Measurements from ENCODE around the gene ZFPL1.
A peak's percentile ranks its signal among the peaks of the same experiment; 100 is the strongest.

The ZFPL1 gene

DNA sequence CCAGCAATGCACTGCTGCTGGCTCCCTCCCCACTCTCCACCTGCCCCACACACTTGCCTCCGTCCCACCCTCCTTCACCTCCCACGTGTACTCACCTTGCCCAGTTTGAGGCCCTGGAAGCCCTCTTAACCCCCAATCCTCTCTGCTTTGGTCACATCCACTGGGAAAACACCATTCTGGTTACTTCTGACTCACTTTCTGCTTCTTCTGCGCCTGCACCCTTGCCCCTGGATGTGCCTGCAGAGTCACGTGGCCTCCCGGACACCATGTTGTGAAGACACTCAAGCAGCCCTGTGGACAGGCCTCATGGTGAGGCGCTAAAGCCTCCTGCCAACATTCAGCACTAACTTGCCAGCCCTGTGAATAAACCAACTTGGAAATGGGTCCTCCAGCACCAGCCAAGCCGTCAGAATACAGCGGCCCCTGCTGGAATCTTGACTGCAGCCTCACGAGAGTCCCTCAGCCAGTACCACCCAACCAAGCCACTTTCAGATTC, 23.1 kb upstream of the ZFPL1 start:
- peak in 1 of 4 experiments; percentile 17 for DNase-seq

DNA sequence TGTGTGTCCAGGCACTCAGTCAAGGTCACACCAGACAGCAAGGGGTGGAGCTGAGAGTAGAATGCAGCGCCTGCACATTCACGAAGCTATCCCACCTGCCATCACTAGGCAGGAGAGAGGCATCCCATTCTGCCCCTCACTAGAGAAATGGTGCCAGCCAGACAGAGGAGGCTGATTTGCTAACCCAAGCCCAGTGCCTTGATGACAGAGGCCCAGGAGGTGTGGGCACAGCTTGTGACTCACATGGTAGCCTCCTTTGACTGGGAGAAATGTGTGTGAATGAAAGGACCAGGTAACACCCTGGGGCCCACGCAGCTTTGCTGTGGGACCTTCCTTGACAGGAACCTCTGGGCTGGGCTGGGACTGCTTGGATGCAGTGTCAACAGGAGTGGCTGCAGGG, 20.5 kb upstream of the ZFPL1 start:
- DNase-seq: no peak

DNA sequence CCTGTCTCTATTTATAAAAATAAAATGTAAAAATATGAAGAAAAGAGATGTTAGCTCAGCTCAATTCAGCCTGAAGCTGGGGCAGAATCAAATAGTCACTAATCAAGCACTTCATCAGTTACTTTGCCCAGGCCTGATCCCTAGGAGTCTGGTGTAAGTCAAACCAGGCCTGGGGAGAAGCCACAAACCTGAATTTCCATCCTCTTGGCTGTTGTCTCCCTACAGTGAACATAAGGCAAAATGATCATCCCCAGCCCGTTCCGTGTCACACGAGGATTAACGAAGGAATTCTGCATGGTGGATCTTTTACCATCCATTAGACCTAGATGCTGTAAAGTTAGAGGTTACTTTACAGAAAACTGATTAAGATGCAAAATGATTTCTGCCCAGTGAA, 19.2 kb upstream of the ZFPL1 start:
- no peak for DNase-seq

DNA sequence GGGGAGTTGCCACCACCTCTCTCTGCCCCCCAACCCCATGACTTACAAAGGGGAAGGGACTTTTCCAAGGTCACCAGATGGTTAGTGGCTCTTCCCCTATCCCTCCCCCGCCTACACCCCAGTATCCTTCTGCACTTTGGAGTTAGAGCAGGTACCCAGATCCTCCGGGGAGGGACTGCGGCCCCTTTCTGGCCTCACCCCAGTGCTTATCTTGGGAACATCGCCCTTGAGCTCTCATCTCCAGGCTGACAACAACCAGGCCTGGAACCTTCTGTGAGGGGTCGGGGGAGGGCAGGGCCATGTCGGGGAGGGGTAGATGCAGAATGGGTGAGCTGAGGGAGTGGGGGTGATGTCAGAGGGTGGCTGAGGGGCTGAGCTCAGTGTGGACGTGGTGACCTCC, 18.2 kb upstream of the ZFPL1 start:
- DNase-seq: no peak

DNA sequence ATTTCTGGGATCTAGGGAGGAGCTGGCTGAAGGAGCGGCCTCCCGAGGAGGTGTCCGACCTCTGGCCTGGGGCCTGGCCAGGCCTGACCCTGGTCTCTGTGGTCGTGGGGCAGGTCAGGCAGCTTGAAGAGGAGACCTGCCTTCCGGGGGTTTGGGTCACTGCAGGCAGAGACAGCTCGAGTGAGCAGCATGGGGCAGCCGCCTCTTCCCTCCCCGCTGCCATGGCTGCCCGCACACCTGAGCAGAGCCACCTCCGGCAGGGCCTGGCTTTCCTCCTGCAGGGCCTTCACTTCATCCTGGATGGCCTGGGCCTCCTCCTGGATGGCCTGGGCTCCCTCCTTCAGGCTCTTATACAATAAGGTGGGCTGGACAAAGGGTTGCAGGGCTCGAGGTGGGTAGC, 17.7 kb upstream of the ZFPL1 start:
- DNase-seq: no peak

DNA sequence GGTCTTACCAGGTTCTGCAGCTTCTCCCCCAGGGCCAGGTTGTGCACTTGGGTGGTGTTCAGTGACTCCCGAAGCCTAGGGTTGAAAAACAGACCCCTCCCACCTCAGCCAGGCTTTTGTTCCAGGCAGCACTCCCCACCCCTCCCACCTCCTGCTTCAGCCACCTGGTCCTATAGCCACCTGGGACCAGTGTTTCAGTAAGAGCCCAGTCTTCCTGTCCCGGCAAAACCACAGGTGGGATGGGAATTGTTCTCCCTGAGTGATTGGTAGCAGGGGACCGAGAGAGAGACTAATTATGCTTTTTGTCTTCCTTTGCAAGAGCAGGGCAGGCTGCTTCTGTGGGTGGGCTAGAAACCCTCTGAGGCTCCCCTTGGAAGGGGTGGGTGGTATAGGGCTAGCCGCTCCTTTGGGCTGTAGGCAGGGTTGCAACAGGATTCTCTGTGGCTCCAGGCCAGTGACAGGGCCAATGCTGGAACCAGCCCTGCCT, 17.2 kb upstream of the ZFPL1 start:
- no peak for DNase-seq

DNA sequence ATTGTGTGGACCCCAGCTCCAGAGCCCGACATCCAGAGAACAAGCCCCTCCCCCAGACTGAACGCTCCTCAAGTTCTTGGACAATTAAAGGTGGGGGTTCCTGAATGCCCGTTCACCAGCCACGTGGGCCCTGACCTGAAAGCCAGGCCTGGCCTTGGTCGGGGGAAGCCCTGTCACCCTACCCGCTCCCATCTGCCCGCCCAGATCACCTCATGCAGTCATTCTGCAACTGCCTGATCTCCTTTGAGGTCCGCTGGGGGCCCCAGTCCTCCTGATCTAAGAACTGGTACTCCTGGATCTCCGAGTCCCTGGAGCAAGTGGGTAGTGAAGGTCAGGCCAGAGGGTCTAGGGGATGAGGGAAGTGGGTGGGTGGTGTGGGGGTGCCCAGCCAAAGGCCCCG, 16.6 kb upstream of the ZFPL1 start:
- no peak for DNase-seq

DNA sequence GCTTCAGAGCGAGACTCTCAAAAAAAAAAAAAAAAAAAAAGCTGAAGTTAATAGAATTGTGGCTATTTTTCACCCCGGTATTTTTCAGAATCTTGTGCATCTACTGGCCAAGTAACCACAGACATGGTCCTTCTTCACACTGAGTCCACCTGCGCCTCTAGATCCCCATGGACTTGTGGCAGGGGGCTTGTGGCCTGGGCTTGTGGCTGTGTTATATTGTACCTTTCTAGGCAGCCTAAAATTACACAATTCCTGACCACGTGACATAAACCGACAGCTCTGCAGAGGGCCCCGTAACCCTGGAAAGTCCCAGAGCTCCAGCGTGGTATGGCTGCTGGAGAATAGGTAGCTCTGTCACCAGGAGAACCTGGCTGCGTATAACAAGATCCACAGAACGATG, 14.8 kb upstream of the ZFPL1 start:
- no peak for DNase-seq

DNA sequence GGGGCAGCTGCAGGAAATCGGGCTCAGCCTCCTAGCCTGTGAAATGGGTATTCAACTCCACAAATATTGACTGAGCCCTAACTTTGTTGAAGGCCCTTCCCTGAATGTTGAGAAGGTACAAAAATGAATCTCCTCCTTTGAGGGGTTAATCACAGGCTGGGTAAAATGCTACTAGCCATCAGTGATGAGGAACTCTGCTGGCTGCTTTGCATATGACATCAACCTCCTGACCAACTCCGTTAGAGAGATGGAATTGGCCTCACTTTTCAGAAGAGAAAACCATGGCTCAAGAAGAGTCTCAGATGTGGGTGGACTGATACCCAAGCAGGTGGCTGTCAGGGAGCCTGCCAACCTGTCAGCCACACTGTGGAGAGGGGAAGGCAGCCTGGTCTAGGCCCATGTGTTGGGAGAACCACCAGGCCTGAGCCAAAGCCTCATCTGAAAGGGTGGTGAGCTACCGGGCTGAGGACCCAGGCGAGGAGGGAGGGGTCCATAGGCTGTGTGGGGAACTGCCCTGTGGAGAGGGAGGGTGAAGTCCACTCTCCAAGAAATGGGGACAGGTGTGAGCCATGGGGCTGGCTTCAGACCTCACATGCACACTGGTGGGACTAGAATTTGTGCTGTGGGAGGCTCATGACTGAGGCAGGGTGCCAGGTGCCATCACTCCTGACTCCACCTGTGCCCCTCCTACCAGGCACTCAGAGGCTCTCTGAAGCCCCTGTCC, 12.0 kb upstream of the ZFPL1 start:
- no peak for DNase-seq

DNA sequence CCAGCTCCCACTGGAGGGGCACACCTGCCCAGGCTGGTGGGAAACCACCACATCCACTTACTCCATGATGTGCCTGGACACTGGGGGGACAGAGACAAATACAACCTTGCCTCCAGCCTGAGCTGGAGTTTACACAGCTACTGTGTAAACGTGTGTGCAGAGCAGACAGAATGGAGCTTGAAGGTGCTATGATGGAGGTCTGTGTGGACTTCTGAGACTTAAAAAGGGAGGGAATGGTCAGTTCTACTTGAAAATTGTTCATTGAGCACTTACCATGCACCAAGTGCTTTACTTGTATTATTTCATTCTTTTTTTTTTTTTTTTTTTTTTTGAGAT, 11.4 kb upstream of the ZFPL1 start:
- no peak for DNase-seq

DNA sequence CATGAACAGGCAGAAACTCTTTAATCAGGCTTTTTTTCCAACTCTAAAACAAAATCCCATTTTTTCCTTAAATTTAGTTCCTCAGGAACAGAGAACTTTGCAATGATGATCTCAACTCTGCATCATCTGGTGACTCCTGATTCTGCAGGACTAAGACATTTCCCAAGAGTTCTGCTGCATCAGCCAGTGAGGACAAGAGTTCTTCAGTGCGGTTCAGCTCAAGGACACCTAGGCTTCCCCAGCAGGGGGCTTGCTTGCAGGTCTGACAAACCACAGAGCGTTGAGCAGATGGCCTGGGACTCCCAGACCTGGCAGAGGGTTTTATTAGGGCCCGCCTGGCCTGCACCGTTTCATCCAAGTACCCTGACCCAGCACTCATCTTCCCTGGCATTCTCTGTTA, 6.6 kb upstream of the ZFPL1 start:
- no peak for DNase-seq

DNA sequence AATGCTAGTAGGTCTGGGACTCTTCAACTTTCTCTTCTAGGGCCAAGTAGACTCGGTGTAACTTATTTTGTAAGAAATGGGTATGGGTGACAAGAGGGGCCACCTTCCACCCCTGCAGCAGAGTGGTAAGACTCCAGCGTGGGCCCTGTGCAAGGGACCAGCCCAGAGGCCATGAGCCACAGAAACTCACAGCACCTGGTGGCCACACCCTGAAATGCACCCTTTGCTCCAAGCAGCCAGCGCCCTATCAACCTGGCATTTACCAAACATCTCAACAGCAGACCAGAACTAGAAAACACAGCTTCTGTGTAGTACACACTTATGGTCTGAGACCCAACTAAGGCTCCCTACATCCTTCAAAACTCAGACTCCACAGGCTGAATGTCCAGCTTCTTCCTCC, 5.9 kb upstream of the ZFPL1 start:
- peak in 3 of 4 experiments; percentile 48 to 72 (median 57) for DNase-seq

DNA sequence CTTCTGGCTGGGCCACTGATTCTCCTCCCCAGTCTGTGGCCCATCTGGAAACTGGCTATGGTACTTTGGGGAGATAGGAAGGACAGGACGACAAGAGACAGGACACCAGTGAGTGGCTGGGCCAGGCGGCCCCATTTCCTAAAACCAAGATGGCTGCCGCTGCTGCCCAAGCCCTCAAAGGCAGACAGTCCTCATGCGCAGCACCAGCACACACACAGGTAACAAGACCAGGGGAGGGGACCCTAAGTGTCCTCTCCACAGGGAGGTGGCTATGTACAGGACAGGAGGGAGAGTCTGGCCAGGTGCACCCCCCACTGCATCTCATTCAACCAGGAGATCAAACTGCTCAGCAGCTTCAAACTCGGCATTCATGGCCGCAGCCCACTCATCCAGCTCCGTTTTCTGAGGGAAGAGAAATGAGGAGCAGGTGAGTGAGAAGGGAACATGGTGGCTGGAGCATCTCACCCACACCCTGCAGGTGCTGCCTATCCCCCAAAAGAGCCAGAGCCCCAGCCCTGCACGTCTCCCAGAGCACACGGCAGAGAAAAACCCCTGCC, 5.2 kb upstream of the ZFPL1 start:
- DNase-seq: no peak

DNA sequence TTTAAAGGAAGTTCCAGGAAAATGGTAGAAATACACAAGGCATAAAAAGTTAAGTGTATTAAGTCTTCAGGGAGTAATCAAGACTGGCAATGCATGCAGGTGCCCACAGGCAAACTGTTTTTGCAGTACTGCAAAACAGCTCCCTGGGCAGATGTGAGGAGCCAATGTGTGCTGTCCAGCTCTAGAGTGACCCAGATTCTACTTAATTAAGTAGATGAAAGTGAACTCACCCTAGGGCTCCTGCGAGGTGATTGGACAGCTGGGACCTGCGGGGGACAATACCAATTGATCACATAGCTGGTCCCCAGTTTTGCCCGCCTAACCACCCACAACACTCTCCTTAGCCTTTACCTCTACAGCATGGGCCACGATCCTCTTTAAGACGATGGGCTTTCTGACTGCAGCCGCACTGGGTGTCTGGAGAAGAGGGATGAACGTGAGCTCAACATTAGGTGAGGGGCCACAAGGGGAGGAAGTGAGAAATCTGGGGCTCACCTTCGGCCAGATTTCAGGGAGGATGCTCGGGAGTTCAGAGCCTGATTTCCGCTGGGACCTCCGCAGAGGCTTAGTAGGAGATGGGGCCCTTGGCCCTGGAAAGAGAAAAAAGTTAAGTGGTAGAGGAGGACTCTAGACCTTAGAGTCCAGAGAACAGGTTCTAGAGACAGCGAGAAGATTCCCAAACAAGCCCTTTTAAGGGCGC, 738 bp upstream of the ZFPL1 start:
- DNase-seq: no peak

DNA sequence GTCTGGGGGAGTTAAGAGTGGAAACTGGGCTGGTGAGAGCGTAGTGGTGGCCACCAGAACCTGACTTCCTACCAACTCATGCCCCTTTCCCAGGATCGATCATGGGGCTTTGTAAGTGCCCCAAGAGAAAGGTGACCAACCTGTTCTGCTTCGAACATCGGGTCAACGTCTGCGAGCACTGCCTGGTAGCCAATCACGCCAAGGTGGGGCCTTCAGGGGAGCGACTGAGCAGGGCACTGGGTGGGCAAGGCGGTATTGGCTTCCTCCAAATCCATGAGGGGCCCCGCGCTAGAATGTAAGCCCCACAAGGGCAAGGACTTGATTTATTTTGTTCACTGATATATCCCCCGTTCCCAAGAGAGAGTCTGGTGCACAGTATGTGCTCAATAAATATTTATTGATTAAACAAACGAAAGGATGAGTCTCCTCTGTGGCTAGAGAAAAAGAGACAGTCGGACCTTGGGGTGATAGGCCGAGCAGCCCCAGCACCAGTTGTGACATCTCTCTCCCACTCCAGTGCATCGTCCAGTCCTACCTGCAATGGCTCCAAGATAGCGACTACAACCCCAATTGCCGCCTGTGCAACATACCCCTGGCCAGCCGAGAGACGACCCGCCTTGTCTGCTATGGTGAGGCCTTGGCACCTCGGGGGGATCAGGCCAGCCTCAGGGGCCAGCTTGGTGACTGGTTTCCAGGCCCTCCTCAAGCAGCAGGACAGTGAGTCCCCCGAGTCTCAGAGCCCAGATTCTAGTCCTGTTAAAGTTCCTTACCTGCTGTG, 765 bp downstream of the ZFPL1 start:
- DNase-seq: no peak

DNA sequence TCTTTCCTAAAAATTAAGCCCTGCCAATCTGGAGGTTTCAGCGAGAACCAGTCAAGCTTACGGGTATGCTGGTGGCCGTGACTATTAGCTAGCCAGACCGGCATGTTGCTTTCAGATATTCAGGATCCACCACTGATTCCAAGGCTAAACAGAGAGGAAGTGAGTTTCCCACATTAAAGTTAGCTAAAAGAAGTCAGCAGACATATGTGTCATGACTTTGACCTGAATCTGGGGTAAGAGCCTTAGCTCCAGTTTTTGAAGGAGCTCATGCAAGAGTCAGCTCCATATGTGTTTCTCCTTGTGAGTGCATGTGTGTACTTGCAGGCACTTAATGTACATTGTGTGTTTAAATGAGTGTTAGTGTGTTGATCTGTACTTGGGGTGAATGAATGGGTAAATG, 1.4 kb downstream of the ZFPL1 start:
- no peak for DNase-seq

DNA sequence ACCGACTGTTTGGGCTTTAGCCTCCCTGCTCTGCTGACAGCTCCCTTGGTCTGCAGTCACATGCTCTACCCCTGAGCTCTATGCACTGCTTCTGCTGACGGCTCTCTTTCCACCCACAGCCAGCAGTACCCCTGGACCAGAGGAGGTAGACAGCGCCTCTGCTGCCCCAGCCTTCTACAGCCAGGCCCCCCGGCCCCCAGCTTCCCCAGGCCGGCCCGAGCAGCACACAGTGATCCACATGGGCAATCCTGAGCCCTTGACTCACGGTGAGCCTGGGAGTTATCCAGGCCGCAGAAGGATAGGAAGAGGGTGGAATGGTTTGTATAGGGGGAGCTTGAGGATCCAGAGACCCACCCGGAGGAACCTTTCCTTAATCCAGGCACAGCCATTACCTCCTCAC, 2.8 kb downstream of the ZFPL1 start:
- DNase-seq: no peak

DNA sequence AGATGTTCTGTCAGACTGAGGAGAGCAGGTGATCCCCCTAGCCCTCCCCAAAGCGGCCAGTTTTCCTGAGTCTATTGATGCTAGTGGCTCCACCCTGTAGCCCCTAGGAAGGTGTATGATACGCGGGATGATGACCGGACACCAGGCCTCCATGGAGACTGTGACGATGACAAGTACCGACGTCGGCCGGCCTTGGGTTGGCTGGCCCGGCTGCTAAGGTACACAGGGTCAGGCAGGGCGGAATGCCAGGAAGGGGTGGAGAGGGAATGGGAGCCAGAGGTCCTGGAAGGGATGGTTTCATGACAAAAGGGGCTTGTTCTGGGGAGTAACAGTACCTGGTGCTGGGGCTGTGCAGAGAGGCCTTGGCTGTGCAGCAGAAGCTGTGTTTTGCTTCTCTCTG, 3.2 kb downstream of the ZFPL1 start:
- no peak for DNase-seq

DNA sequence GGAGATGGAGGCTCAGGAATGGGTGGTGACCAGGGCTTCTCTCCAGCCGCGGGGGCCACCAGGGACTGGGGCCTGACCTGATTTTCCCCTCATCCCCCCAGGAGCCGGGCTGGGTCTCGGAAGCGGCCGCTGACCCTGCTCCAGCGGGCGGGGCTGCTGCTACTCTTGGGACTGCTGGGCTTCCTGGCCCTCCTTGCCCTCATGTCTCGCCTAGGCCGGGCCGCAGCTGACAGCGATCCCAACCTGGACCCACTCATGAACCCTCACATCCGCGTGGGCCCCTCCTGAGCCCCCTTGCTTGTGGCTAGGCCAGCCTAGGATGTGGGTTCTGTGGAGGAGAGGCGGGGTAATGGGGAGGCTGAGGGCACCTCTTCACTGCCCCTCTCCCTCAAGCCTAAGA, 3.8 kb downstream of the ZFPL1 start:
- no peak for DNase-seq

DNA sequence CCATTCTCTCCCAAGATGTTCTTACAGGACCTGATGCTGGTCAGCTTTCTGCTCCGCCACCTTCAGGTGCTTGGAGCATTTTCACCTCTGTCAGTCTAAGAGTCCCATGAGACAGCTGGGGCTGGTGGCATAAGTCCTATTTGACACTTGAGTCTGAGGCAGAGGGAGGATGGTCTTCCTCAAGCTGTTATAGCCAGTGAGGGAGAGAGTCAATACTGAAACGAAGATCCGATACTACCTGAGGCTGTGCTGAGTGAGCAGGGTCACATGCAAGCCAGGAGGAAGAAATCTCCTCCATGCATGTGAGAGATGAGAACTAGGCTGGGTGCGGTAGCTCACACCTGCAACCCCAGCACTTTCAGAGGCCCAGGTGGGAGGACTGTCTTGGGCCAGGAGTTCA, 5.6 kb downstream of the ZFPL1 start:
- DNase-seq: no peak

DNA sequence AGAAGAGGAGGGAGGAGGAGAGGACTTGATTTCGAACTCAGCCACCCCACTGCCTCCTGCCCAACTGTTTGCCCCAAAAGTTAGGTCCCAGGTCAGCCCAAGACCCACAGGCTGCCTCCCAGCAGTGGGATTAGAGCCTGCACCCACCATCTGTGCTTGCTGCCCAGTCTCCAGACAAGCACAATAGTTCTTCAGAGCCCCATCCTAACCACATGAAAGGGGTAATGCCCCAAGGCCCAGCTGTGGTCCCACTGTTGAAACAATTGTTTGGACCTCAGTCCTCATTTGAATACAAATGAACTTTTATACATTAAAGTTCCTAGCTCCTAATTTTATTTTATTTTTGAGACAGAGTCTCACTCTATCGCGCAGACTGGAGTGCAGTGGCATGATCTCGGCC, 6.6 kb downstream of the ZFPL1 start:
- DNase-seq: no peak

DNA sequence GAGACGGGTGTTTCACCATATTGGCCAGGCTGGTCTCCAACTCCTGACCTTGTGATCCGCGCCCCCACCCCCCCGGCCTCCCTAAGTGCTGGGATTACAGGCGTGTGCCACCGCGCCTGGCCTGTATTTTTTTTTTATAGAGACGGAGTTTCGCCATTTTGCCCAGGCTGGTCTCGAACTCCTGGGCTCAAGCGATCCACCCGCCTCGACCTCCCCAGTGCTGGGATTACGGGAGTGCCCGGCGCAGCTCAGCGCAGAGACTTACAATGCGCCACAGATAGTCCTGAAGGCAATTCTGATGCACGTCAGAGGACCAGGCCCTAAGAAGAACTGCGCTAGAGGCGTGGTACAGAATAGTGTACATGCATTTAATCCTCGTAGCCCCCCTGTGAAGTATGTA, 11.4 kb downstream of the ZFPL1 start:
- DNase-seq: no peak

DNA sequence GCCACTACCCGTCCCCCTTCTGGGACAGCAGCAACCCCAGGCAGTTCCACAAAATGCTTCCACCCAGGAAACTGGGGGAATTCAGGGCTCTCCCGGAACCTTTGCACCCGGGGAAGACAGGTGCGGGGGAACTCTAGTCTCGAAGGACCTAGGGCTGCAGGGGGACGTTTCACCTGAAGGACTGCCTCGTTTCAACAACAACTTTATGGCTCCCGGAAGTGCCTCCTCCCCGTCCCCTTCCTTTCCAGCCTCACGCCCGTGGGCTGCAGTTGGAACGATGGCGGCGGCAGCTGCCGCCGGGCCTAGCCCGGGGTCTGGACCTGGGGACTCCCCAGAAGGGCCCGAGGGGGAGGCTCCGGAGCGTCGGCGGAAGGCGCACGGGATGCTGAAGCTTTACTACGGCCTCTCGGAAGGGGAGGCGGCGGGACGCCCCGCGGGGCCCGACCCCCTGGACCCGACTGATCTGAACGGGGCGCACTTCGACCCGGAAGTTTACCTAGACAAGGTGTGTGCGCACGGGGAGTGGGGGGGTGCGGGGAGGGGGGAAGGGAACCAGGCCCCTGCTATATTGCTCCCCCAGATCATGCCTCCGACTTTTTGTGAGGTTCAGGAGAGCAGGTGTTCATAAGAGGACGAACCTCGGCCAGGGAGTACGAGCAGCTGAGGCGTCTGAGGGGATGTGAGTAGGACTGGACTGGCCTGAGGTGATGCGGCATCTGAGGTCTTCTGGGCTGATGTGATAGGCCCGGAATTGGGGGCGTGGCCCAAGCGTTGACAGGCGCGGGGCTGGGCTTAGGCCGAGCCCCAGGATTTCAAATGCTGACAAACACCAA, 12.2 kb downstream of the ZFPL1 start, which contains the start of gene VPS51:
Gene VPS51 (plus strand): TSS at position 241 of the 833 bp plus-strand sequence. CDS start 37 bp downstream, at position 278.
- peak; percentile 65 to 79 (median 66) for DNase-seq

All from activated naive CD4-positive, alpha-beta T cell (primary cell).